GM19467 (cell line): ENCODE data around the gene TRIP10.

Experiments
- ATAC-seq: cut with Tn5 transposase; IDR thresholded peaks from one replicate; pipeline ENCODE4 v1.9.1; 2021; ENCODE audit warnings: mild to moderate bottlenecking, moderate library complexity; ENCODE audit not compliant: unreplicated experiment

Gene TRIP10

GRCh38 chr19:6723738-6724137 lies 15.7 kb upstream of the TRIP10 start:
- no peak for ATAC-seq

GRCh38 chr19:6724631-6725492 lies 14.6 kb upstream of the TRIP10 start:
- ATAC-seq = no peak

- no peak for ATAC-seq
Observed at GRCh38 chr19:6725513-6726231, 13.8 kb upstream of the TRIP10 start.

GRCh38 chr19:6728346-6728745 lies 11.1 kb upstream of the TRIP10 start:
- ATAC-seq = no peak

- no peak for ATAC-seq
Observed at GRCh38 chr19:6729573-6730152, 9.8 kb upstream of the TRIP10 start.

- ATAC-seq = no peak
Observed at GRCh38 chr19:6730153-6730804, 9.2 kb upstream of the TRIP10 start.

- no peak for ATAC-seq
Observed at GRCh38 chr19:6730941-6731670, 8.4 kb upstream of the TRIP10 start.

- no peak for ATAC-seq
Observed at GRCh38 chr19:6731822-6732221, 7.7 kb upstream of the TRIP10 start.

GRCh38 chr19:6732803-6733337 lies 6.6 kb upstream of the TRIP10 start:
- no peak for ATAC-seq

- ATAC-seq = no peak
Observed at GRCh38 chr19:6733338-6734095, 6.0 kb upstream of the TRIP10 start.

- ATAC-seq = no peak
Observed at GRCh38 chr19:6734096-6734696, 5.3 kb upstream of the TRIP10 start.

- no peak for ATAC-seq
Observed at GRCh38 chr19:6735181-6735911, 4.1 kb upstream of the TRIP10 start.

GRCh38 chr19:6736169-6736916 lies 3.1 kb upstream of the TRIP10 start:
- ATAC-seq = no peak

- no peak for ATAC-seq
Observed at GRCh38 chr19:6736917-6737283, 2.6 kb upstream of the TRIP10 start.

- peak; percentile 59 for ATAC-seq
Observed at GRCh38 chr19:6737284-6737872, 2.1 kb upstream of the TRIP10 start, which contains the start of gene GPR108. GPR108 (minus strand) TSS chr19:6737580; CDS start chr19:6737576, 4 bp downstream.

- no peak for ATAC-seq
Observed at GRCh38 chr19:6737873-6738786, 1.4 kb upstream of the TRIP10 start.
